Skeletal muscle satellite cell (primary cell): ENCODE data around the gene TSSC4.

ENCODE experiments used
- H3K27me3 ChIP-seq: 2 replicates; pipeline ENCODE4 v1.7.0; 2013; ENCODE audit warnings: low read length; ENCODE audit not compliant: control insufficient read depth, insufficient read depth
- H3K36me3 ChIP-seq: 2 replicates; pipeline ENCODE4 v1.7.0; 2013; ENCODE audit warnings: mild to moderate bottlenecking, control low read depth, low read length; ENCODE audit not compliant: insufficient read depth
- H3K4me1 ChIP-seq: 2 replicates; pipeline ENCODE4 v1.7.0; 2013; ENCODE audit warnings: low read length; ENCODE audit not compliant: control insufficient read depth, insufficient read depth
- H3K4me2 ChIP-seq: 2 replicates; pipeline ENCODE4 v1.7.0; 2013; ENCODE audit warnings: mild to moderate bottlenecking, low read length
- H3K4me3 ChIP-seq: 2 replicates; pipeline ENCODE4 v1.7.0; 2013; ENCODE audit warnings: low read length
- H3K9ac ChIP-seq: 2 replicates; pipeline ENCODE4 v1.7.0; 2013; ENCODE audit warnings: mild to moderate bottlenecking, low read depth, low read length, moderate library complexity
- H3K9me3 ChIP-seq: replicated peaks from 2 replicates; pipeline ENCODE4 v1.7.0; 2013; ENCODE audit warnings: mild to moderate bottlenecking, control low read depth, low read length

TSSC4 gene

GRCh38 chr11:2435288-2436012 is 34.9 kb downstream of the TSSC4 start:
- H3K4me2 ChIP-seq: no peak overlapping the region
- no peak overlapping the region for H3K4me3 ChIP-seq
- H3K36me3 ChIP-seq: no peaks in the 10 kb centered on the region
- H3K4me1 ChIP-seq: no peaks in the 10 kb centered on the region
- peaks cover 32% of the 10 kb centered on the region for H3K27me3 ChIP-seq
- H3K9me3 ChIP-seq: no peaks in the 10 kb centered on the region
- no peak overlapping the region for H3K9ac ChIP-seq

- Histone ChIP-seq H3K4me1 (no peaks in the 10 kb centered on the region), H3K36me3 (no peaks in the 10 kb centered on the region), H3K4me3 (no peak overlapping the region), H3K9ac (no peak overlapping the region), H3K27me3 (peaks cover 32% of the 10 kb centered on the region), H3K9me3 (no peaks in the 10 kb centered on the region), H3K4me2 (no peak overlapping the region)
Measured at GRCh38 chr11:2436013-2436520, 35.5 kb downstream of the TSSC4 start.

DNA sequence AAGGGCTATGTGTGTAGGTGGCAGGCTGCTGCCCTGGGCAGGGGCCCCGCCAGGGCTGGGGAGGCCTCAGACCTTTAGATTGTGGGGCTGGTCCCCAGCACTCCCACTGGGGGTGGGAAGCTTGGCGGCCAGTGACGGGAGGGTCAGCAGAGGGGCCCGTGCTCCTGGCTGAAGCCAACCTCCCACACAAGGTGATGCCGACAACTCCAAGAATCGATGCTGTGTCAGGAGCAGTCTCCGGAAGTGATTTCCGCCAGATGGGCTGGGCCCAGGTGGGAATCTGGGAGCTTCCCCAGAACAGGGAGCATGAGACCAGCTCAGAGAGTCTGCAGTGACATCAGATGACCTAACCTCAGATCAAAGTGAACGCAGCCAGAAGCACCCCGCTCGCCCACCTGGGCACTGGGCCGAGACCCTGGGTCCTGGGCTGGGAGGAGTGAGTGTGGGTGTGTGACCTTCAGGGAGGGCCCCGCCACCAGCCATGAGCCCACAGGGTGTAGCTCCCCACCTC is 36.0 kb downstream of the TSSC4 start:
- H3K27me3 ChIP-seq: peaks cover 32% of the 10 kb centered on the region
- no peak overlapping the region for H3K4me2 ChIP-seq
- H3K9me3 ChIP-seq: no peaks in the 10 kb centered on the region
- H3K4me1 ChIP-seq: no peaks in the 10 kb centered on the region
- no peak overlapping the region for H3K9ac ChIP-seq
- H3K36me3 ChIP-seq: no peaks in the 10 kb centered on the region
- no peak overlapping the region for H3K4me3 ChIP-seq

DNA sequence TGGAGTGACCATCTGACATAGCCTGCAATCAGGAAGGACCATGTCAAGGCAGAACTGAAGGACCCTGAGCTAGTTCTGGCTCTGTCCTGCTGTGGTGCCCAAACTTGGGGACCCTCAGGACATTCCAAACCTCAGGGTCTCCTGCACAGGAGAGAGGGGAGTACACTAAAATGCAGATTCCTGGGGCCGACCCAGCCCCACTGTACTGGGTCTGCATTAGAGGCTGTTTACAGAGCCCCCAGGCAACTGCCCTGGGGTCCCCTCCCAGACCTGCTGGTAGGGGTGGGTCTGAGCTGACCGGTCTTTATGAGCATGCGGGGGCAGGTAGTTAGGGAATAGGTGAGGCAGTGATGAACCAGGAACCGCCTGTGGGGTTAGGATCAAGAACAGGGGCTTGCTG is 37.0 kb downstream of the TSSC4 start:
- Histone ChIP-seq H3K9me3 (no peaks in the 10 kb centered on the region), H3K36me3 (no peaks in the 10 kb centered on the region), H3K4me3 (no peak overlapping the region), H3K4me2 (no peak overlapping the region), H3K9ac (no peak overlapping the region), H3K27me3 (peaks cover 37% of the 10 kb centered on the region), H3K4me1 (no peaks in the 10 kb centered on the region)

DNA sequence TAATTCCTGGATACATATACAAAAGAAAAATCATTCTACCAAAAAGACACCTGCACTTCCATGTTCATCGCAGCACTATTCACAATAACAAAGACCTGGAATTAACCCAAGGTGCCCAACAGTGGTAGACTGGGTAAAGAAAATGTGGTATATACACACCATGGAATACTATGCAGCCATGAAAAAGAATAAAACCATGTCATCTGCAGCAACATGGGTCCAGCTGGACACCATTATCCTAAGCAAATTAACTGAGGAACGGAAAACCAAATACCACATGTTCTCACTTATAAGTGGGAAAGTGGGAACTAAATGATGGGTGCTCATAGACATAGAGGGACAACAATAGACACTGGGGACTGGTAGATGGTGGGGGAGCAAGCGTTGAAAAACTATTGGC is 39.3 kb downstream of the TSSC4 start:
- Histone ChIP-seq H3K4me2 (no peak overlapping the region), H3K36me3 (no peaks in the 10 kb centered on the region), H3K9ac (no peak overlapping the region), H3K9me3 (no peaks in the 10 kb centered on the region), H3K27me3 (peaks cover 48% of the 10 kb centered on the region), H3K4me1 (no peaks in the 10 kb centered on the region), H3K4me3 (no peak overlapping the region)

DNA sequence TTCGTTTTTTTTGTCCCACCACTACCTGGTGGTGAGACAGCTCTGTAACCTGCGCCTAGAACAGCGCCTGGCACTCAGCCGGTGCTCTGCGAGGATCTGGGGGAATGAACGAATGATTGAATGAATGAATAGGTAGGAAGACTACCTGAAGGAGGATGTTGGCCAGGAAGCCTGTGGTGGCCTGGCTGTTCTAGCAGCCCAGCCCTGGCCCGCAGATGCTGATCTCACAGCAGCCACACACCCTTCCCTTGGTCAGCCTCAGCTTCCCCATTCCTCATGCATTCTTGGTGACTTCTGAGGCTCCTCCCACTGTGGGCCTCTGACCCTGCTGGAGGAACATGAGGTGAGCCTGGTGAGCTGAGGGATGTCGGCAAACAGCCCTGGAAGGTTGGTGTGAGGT is 40.1 kb downstream of the TSSC4 start:
- Histone ChIP-seq H3K9ac (no peak overlapping the region), H3K4me3 (no peak overlapping the region), H3K4me2 (no peak overlapping the region), H3K27me3 (peaks cover 51% of the 10 kb centered on the region), H3K4me1 (no peaks in the 10 kb centered on the region), H3K36me3 (no peaks in the 10 kb centered on the region), H3K9me3 (no peaks in the 10 kb centered on the region)

GRCh38 chr11:2441171-2441570 is 40.6 kb downstream of the TSSC4 start:
- no peak overlapping the region for H3K9ac ChIP-seq
- H3K4me3 ChIP-seq: no peak overlapping the region
- H3K9me3 ChIP-seq: no peaks in the 10 kb centered on the region
- H3K4me1 ChIP-seq: no peaks in the 10 kb centered on the region
- no peaks in the 10 kb centered on the region for H3K36me3 ChIP-seq
- H3K27me3 ChIP-seq: peaks cover 50% of the 10 kb centered on the region
- no peak overlapping the region for H3K4me2 ChIP-seq

DNA sequence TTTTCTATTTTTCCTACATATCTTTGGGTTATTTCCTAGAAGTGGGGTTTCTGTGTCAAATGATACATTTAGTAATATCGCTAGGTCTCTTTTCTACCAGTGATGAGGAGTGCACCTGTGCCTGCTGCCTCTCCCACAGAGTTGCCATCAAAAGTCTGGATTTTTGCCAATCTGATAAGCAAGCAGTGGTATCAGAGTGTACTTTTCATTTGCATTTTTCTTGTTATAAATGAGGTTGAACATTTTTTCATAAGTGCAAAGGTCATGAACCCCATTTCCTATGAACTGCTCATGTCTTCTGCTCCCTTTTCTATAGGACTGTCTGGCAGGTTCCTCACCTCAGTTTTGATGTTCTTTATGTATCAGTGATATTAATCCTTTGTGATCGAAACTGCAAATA is 42.0 kb downstream of the TSSC4 start:
- Histone ChIP-seq H3K9ac (no peak overlapping the region), H3K4me2 (no peak overlapping the region), H3K4me1 (no peaks in the 10 kb centered on the region), H3K36me3 (no peaks in the 10 kb centered on the region), H3K4me3 (no peak overlapping the region), H3K27me3 (peaks cover 55% of the 10 kb centered on the region), H3K9me3 (no peaks in the 10 kb centered on the region)

- Histone ChIP-seq H3K27me3 (peaks cover 59% of the 10 kb centered on the region), H3K36me3 (no peaks in the 10 kb centered on the region), H3K4me2 (no peak overlapping the region), H3K9me3 (no peaks in the 10 kb centered on the region), H3K9ac (no peak overlapping the region), H3K4me1 (no peaks in the 10 kb centered on the region), H3K4me3 (no peak overlapping the region)
Measured at GRCh38 chr11:2443406-2443805, 42.9 kb downstream of the TSSC4 start.

GRCh38 chr11:2443881-2444820 is 43.6 kb downstream of the TSSC4 start, which contains the start of gene TRPM5:
Gene TRPM5 (minus strand): TSS chr11:2444514. CDS start chr11:2423036, 21,478 bp downstream.
- peak within 1 kb of the TSS; percentile 20 for H3K4me2 ChIP-seq
- H3K27me3 ChIP-seq: peaks cover 61% of the 10 kb centered on the region
- no peak within 1 kb of the TSS for H3K4me3 ChIP-seq
- no peak within 1 kb of the TSS for H3K9ac ChIP-seq
- H3K4me1 ChIP-seq: no peaks in the 10 kb centered on the region
- no peaks in the 10 kb centered on the region for H3K36me3 ChIP-seq
- H3K9me3 ChIP-seq: no peaks in the 10 kb centered on the region
